Testis (tissue), 2 donors: ENCODE measurements around the gene ARAP1.

Source experiments
- POLR2A ChIP-seq: fragments of 450-650 bp; IDR thresholded peaks from one replicate; pipeline ENCODE4 v1.6.1; 2017; ENCODE audit warnings: antibody characterized with exemption, mild to moderate bottlenecking, moderate library complexity
- TF ChIP-seq, protein P1 (sequence below), 3 experiments: fragments of 450-650 bp in 2 of 3; fragments of 200-600 bp in 1 of 3; sonication (generic) in 1 of 3; IDR thresholded peaks; one replicate each; pipeline ENCODE4 v1.5.1; 2016 to 2019; ENCODE audit warnings: antibody characterized with exemption in 3 of 3, mild to moderate bottlenecking in 2 of 3, moderate library complexity in 1 of 3

DNA sequence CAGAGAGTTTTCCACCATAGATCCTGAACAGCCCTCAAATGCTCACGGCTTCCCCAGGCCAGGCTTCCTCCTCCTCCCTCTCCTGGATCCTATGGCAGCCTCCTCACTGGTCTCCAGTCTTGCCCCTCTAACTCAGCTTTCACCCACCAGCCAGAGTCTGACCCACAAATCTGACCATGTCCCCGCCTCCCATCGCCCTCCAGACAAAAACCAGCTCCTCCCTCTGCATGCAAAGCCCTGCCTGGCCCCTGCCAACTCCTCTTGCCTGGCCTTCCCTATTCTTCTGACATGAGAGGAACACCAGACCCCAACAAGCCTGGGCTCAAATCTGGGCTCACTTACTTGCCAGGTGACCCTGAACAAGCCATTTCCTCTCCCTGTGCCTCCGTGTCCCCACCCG is 45.6 kb downstream of the ARAP1 start:
- no peak for TF ChIP-seq POLR2A
- TF ChIP-seq, protein P1, sequence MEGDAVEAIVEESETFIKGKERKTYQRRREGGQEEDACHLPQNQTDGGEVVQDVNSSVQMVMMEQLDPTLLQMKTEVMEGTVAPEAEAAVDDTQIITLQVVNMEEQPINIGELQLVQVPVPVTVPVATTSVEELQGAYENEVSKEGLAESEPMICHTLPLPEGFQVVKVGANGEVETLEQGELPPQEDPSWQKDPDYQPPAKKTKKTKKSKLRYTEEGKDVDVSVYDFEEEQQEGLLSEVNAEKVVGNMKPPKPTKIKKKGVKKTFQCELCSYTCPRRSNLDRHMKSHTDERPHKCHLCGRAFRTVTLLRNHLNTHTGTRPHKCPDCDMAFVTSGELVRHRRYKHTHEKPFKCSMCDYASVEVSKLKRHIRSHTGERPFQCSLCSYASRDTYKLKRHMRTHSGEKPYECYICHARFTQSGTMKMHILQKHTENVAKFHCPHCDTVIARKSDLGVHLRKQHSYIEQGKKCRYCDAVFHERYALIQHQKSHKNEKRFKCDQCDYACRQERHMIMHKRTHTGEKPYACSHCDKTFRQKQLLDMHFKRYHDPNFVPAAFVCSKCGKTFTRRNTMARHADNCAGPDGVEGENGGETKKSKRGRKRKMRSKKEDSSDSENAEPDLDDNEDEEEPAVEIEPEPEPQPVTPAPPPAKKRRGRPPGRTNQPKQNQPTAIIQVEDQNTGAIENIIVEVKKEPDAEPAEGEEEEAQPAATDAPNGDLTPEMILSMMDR (IDR thresholded peaks at IDR 0.05) = no peak
